NCI-H128 (cell line): ENCODE data around the gene TSPAN4.
A peak's percentile ranks its signal among the peaks of the same experiment; 100 is the strongest.

Experiments
- DNase-seq: peaks from one replicate; lab custom pipeline; 2025; ENCODE audit not compliant: unreplicated experiment; lab: John Stamatoyannopoulos, UW

Gene TSPAN4

GRCh38 chr11:821512-822371, 20.9 kb upstream of the TSPAN4 start:
- no peak for DNase-seq

- no peak for DNase-seq
Measured at GRCh38 chr11:823441-824291, 19.0 kb upstream of the TSPAN4 start.

- no peak for DNase-seq
Measured at GRCh38 chr11:824292-824880, 18.3 kb upstream of the TSPAN4 start.

GRCh38 chr11:824942-825341, 17.7 kb upstream of the TSPAN4 start:
- DNase-seq, result no peak

DNA sequence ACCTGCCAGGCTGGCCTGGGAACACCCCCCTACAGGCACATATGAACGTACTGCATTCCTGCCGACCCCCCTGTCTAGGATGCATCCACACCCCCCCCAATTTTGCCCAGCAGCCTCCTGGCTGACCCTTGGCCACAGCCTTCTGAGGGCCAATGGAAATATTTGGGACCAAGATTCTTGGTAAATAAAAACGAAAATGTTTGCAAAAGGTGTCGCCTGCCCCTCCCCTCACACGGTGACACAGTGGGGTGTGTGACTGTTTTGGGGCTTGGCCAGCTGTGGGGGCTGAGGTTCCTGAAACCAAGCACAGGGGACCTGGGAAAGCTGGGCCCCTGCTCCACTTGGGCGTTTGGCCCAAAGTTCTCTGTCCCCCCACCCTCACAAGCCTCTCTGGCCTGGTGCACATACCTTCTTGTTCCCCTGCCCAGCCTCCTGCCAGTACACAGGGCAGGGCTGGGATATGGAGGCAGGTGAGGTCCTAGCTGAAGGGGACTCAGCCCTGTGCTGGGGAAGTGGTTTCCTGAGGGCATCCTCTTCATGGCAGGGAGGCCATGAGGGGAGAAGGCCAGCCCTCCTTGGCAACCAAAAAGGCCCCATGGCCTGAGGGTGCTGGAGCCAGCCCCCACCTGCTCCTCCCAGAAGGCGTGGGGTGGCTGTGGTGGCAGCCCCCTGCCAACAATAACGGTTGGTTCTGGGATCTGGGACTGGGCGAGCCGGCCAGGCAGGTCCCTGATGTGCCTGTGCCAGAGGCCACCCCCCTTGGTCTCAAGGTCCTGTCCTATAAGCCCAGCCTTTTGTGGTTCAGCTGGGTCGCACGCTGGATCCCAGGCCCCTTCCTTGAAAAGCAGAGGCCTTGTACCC, 17.1 kb upstream of the TSPAN4 start:
- no peak for DNase-seq

GRCh38 chr11:826227-826621, 16.4 kb upstream of the TSPAN4 start:
- no peak for DNase-seq

DNA sequence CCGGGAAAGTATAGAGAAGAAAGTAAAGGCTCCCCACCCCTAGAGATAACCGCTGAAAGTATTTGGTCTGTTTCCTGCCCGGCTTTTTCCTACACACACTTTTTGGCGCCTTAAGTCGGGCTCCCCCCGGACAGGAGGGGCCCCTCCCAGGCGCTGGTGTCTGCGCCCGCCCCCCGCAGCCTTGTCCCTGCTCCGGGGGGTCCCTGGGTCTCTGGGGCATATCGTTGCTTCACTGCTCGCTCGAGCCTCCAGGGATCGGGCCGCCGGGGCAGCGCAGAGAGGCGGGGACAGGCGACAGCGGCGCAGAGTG, 15.9 kb upstream of the TSPAN4 start:
- no peak for DNase-seq

DNA sequence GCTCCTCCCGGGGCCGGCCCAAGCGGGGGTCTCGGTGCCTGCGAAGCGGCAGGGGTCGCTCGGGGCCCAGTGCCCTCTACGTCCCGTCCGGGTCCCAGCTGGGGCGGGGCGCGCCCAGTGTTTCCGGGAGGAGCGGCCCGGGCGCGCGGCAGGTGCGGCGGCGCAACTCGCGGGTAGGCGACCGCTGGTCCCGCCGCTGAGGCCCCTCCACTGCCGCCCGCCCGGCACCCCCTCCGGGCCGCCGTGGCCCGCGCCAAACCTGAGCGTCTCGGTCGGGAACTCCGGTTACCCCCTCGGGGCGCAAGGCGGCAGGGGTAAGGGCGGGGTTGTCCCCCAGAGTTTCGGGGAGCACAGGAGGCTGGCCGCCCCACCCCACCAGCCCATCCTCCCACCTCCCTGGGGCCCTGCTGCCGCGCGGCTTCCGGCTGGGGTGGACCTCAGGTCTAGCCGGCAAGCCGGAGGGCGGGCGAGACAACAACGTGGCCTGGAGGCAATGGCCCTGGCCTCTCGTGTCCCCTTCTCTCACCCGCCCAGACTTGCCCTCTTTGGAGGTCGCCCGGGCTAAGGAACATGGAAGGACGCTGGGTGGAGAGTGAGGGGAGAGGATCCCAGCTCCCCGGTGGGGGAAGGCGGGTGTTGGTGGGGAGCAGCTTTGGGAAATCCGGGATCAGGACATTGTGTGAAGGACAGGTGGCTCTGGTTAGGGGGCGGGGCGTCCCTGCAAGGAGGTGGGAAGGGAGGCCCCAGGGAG, 15.3 kb upstream of the TSPAN4 start:
- DNase-seq, result no peak

DNA sequence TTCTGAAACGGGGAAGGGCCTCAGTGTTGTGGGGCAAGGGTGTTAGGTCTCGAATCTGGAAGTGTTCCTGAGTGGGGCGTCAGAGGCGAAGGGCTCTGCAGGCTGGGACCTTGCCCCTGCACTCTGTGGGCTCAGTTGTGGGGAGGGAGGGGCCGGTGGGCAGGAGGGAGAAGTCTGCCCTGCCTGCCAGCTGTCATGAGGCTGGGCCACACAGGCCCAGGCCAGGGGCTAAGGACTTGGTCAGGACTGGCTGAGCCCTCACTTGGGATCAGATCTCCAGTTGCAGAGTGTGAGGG, 14.8 kb upstream of the TSPAN4 start, which contains the start of gene CRACR2B:
TSS of gene CRACR2B (plus strand) at position 23 of the 296 bp plus-strand sequence. CDS start 689 bp downstream, outside the sequence.
- no peak for DNase-seq

DNA sequence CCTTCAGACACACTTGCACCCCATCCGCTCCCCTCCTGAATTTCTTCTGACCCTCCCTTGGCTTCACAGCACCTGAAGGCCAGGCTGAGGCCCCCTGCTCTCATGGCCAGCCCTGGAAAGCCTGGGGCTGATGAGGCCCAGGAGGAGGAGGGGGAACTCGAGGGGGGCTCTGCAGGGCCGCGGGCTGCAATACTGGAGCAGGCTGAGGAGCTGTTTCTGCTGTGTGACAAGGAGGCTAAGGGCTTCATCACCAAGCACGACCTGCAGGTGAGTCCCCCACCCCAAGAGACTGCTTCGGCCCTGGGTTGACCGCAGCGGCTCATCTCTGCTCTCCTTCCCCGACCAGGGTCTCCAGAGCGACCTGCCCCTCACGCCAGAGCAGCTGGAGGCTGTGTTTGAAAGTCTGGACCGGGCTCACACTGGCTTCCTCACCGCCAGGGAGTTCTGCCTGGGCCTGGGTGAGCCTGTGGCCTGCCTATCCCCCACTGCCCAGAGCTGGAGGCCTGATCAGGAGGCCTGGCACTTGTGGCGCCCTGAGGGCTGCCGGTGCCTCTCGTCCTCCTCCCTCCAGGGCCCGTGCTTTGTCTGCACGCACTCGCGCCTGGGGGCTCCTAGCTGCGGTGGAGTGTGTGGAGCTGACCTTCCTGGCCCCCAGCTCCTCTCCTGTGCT, 14.0 kb upstream of the TSPAN4 start:
- no peak for DNase-seq

DNA sequence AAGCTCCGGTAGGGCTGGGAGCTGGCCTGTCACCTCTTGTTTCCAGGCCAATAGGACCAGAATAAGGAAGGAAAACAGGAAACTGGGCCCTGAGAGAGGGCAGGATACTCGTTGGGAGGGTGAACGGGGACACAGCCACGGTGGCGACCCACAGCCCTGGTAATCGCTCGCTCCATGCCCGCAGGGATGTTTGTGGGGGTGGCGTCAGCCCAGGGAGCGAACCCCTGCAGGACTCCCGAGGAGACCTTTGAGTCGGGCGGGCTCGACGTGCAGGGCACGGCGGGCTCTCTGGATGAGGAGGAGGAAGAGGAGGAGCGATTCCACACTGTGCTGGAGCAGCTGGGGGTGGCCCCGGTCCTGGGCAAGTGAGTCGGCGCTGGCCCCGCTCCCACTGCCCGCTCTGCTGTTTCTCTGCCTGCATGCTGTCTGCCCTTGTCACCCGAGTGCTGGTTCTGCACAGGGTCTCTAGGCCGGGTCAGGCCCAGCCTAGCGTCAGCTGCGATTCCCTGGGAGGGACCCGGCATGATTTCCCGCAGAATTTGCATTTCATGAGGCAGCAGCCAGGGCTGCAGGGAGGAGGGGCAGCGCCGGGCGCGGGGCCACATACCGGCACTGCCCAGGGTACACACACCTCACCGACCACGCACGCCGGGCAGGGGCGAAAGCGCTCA, 13.3 kb upstream of the TSPAN4 start:
- no peak for DNase-seq

- DNase-seq, result no peak
Measured at GRCh38 chr11:829847-830294, 12.8 kb upstream of the TSPAN4 start.

DNA sequence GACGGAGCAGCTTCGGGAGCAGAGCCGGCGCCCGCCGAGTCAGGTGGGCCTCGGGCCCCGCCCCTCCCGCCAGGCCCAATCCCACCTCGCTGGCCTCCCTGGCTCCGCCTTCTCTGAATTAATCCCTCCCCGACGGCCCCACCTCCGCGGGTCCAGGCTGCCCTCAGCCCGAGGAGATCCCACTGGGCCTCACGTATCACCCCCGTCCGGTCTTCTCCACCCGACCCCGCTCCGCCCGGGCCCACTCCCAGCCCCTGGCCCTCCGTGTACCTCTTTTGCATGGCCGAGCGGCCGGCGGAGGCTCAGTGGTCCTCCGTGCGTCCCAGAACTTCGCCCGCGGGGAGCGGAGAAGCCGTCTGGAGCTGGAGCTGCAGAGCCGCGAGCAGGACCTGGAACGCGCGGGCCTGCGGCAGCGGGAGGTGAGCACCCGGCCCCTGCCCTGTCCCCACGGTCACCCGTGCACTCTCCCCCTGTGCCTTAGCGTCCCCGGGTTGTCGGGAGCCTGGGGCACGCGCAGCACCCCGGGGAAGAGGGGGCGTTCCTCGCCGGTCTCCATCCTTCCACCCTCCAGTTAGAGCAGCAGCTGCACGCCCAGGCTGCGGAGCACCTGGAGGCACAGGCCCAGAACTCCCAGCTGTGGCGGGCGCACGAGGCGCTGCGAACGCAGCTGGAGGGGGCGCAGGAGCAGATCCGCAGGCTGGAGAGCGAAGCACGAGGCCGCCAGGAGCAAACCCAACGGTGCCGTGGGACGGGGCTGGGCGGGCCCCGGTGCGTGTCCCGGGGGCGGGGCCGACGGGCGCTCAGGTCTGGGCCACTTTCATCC, 12.1 kb upstream of the TSPAN4 start:
- DNase-seq, result peak; percentile 27

DNA sequence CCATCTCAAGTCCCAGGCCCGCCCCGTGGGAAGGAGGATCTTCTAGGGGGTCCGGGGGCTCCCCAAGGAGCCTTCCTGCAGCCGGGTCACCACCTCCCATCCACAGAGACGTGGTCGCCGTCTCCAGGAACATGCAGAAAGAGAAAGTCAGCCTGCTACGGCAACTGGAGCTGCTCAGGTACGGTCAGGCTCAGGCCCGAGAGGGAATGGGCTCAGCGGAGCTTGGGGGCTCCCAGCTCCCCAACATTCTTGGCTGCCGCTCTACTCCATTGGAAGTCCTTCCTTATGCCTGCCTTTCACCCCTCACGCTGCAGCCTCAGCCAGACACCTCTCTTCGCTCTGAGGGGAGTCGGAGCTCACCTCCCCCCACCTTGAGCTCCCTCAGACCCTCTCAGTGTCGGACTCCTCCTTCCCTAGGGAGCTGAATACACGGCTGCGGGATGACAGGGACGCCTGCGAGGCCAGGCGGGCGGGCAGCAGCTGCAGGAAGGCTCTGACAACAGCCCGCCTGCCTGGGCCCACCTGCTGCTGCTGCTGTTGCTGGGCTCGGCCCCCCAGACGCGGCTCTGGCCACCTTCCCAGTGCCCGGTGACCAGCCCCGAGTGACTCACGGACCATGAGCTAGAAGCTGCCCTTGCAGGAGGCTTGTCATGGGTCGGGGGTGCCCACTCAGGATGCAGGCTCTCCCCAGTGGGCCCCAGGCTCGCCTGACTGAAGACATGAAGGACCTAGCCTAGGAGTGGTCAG, 11.4 kb upstream of the TSPAN4 start:
- no peak for DNase-seq

- no peak for DNase-seq
Measured at GRCh38 chr11:831961-832528, 10.6 kb upstream of the TSPAN4 start.

- DNase-seq, result no peak
Measured at GRCh38 chr11:832529-833113, 10.0 kb upstream of the TSPAN4 start, which contains the start of gene CD151. CD151 (plus strand) TSS chr11:832952; CDS start chr11:836070, 3,118 bp downstream.
